ENCODE results near the gene EXOC1. TPM values are rescaled to one million over a fixed set of nuclear protein-coding genes. Genes with fewer than 3 reads are reported as not detected.

EXOC1 gene
- total and polyA plus RNA-seq, 12 donors: 14.2 to 44.2 (median 29.2) TPM

GRCh38 chr4:55817691-55818090, 35.8 kb upstream of the EXOC1 start:
- 85 to 90% (median 87%) methylated on average over 3 of the region's 3 CpGs for WGBS, 4 donors
- intact Hi-C loops (cut with DNase I): no loop called here
- no peak overlapping the region for H3K27ac ChIP-seq
- TF ChIP-seq, protein P1, sequence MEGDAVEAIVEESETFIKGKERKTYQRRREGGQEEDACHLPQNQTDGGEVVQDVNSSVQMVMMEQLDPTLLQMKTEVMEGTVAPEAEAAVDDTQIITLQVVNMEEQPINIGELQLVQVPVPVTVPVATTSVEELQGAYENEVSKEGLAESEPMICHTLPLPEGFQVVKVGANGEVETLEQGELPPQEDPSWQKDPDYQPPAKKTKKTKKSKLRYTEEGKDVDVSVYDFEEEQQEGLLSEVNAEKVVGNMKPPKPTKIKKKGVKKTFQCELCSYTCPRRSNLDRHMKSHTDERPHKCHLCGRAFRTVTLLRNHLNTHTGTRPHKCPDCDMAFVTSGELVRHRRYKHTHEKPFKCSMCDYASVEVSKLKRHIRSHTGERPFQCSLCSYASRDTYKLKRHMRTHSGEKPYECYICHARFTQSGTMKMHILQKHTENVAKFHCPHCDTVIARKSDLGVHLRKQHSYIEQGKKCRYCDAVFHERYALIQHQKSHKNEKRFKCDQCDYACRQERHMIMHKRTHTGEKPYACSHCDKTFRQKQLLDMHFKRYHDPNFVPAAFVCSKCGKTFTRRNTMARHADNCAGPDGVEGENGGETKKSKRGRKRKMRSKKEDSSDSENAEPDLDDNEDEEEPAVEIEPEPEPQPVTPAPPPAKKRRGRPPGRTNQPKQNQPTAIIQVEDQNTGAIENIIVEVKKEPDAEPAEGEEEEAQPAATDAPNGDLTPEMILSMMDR (IDR thresholded peaks at IDR 0.05): no peak
- TF ChIP-seq POLR2A (IDR thresholded peaks at IDR 0.05): no peak
- no peaks in the 10 kb centered on the region for H3K9me3 ChIP-seq (replicated peaks in 1 of 3)
- H3K27me3 ChIP-seq: peaks cover 5% of the 10 kb centered on the region
- H3K4me3 ChIP-seq: no peak overlapping the region
- no peak for DNase-seq
- H3K36me3 ChIP-seq (replicated peaks in 1 of 2): no peaks in the 10 kb centered on the region
- H3K4me1 ChIP-seq (replicated peaks in 1 of 2): no peaks in the 10 kb centered on the region

DNA sequence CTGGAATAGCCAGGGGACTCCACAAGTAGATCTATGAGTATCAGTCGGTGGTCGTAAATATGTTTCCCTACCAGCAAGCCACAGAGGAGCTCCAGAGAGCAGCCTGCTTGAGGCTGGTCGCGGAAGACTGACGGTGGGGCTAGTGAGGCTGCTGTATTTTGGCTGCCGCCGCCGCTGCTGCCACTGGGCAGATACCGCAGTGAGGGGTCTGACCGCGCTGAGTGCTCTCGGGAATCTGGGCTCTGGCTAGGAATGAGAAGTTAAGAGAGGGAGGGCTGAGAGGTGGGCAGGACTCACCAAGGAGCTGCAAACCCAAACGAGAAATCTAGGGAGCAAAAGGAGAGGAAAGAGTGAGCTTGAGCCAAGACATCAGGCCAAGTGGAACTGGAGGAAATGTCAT, 33.8 kb upstream of the EXOC1 start, which contains the start of gene EXOC1L:
Gene EXOC1L, plus strand, starts transcription at position 157 of the 400 bp plus-strand sequence. Its CDS starts 237 bp downstream, at position 394.
- WGBS, 4 donors: 7 to 14% (median 11%) methylated on average over 13 of the region's 13 CpGs
- Histone ChIP-seq H3K4me1 (replicated peaks in 1 of 2) (no peaks in the 10 kb centered on the region), H3K27ac (no peak within 1 kb of the TSS), H3K36me3 (replicated peaks in 1 of 2) (no peaks in the 10 kb centered on the region), H3K27me3 (peaks cover 5% of the 10 kb centered on the region), H3K4me3 (no peak within 1 kb of the TSS), H3K9me3 (replicated peaks in 1 of 3) (no peaks in the 10 kb centered on the region)
- peak in 2 of 7 donors; percentile 2 to 13 for DNase-seq
- intact Hi-C loops (cut with DNase I): no loop called here
- TF ChIP-seq, protein P1 (IDR thresholded peaks at IDR 0.05): no peak
- TF ChIP-seq POLR2A (IDR thresholded peaks at IDR 0.05): no peak

DNA sequence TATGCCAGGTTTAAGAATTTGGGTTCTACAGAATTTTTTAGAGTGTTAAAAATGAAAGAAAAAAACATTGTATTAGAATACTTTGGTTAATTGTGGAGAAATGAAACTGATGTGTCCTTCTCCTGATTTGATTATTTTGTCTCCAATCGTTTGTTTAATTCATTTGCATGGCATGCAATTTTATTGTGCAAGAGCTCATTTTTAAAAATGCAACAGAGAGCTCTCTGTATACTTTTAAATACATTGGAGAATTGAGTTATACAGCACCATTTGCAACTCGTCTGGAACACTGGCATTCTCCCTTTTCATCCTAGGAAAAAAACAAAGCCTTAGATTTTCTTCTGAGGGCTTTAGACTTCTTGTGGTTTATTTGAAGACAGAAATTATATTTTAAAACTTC, 33.2 kb upstream of the EXOC1 start:
- intact Hi-C loops (cut with DNase I): no loop called here
- Histone ChIP-seq H3K9me3 (replicated peaks in 1 of 3) (no peaks in the 10 kb centered on the region), H3K27me3 (peaks cover 5% of the 10 kb centered on the region), H3K4me3 (no peak overlapping the region), H3K4me1 (replicated peaks in 1 of 2) (no peaks in the 10 kb centered on the region), H3K27ac (no peak overlapping the region), H3K36me3 (replicated peaks in 1 of 2) (no peaks in the 10 kb centered on the region)
- DNase-seq: no peak
- TF ChIP-seq, protein P1 (IDR thresholded peaks at IDR 0.05): no peak
- no peak for TF ChIP-seq POLR2A (IDR thresholded peaks at IDR 0.05)
- WGBS, 4 donors: 47 to 61% (median 51%) methylated on average over 2 of the region's 2 CpGs

- no peak for TF ChIP-seq POLR2A (IDR thresholded peaks at IDR 0.05)
- TF ChIP-seq, protein P1 (IDR thresholded peaks at IDR 0.05): no peak
- intact Hi-C loops (cut with DNase I): no loop called here
- no peak overlapping the region for H3K4me3 ChIP-seq
- no peaks in the 10 kb centered on the region for H3K4me1 ChIP-seq (replicated peaks in 1 of 2)
- no peak for DNase-seq
- H3K27me3 ChIP-seq: peaks cover 5% of the 10 kb centered on the region
- no peaks in the 10 kb centered on the region for H3K36me3 ChIP-seq (replicated peaks in 1 of 2)
- no peak overlapping the region for H3K27ac ChIP-seq
- 82 to 90% (median 86%) methylated on average over 3 of the region's 3 CpGs for WGBS, 4 donors
- no peaks in the 10 kb centered on the region for H3K9me3 ChIP-seq (replicated peaks in 1 of 3)
Observed at GRCh38 chr4:55822329-55822728, 31.1 kb upstream of the EXOC1 start.

All from adrenal gland (tissue), 12 donors.